ENCODE measurements around the gene TOR1AIP1.
A peak's percentile ranks its signal among the peaks of the same experiment; 100 is the strongest.
"Not testable (repeated sequence)": the region's sequence is repeated elsewhere in the genome, so short reads cannot be mapped to it uniquely, and the experiment has no call there.

TOR1AIP1 gene, protein sequence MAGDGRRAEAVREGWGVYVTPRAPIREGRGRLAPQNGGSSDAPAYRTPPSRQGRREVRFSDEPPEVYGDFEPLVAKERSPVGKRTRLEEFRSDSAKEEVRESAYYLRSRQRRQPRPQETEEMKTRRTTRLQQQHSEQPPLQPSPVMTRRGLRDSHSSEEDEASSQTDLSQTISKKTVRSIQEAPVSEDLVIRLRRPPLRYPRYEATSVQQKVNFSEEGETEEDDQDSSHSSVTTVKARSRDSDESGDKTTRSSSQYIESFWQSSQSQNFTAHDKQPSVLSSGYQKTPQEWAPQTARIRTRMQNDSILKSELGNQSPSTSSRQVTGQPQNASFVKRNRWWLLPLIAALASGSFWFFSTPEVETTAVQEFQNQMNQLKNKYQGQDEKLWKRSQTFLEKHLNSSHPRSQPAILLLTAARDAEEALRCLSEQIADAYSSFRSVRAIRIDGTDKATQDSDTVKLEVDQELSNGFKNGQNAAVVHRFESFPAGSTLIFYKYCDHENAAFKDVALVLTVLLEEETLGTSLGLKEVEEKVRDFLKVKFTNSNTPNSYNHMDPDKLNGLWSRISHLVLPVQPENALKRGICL

DNA sequence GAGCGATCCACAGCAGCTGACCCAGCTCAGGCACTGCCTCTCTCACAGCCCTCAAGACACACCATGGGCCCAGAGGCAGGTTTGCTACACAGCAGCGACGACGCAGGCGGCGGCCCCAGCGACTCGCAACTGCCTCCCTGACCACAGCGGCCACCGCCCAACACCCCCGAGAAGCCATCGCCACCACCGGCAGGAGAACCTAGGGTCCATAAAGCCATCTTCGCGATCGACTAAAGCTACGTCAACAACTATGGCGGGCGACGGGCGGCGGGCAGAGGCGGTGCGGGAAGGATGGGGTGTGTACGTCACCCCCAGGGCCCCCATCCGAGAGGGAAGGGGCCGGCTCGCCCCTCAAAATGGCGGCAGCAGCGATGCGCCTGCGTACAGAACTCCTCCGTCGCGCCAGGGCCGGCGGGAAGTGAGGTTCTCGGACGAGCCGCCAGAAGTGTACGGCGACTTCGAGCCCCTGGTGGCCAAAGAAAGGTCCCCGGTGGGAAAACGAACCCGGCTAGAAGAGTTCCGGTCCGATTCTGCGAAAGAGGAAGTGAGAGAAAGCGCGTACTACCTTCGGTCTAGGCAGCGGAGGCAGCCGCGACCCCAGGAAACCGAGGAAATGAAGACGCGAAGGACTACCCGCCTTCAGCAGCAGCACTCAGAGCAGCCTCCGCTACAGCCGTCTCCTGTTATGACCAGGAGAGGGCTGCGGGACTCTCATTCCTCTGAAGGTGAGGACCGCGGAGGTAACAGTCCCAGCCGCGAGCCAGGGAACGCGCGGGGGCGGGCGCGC lies at the start of gene TOR1AIP1:
Gene TOR1AIP1, plus strand, starts transcription at position 33 of the 787 bp plus-strand sequence. Its CDS starts 218 bp downstream, at position 251.
- peak; percentile 49 for DNase-seq

DNA sequence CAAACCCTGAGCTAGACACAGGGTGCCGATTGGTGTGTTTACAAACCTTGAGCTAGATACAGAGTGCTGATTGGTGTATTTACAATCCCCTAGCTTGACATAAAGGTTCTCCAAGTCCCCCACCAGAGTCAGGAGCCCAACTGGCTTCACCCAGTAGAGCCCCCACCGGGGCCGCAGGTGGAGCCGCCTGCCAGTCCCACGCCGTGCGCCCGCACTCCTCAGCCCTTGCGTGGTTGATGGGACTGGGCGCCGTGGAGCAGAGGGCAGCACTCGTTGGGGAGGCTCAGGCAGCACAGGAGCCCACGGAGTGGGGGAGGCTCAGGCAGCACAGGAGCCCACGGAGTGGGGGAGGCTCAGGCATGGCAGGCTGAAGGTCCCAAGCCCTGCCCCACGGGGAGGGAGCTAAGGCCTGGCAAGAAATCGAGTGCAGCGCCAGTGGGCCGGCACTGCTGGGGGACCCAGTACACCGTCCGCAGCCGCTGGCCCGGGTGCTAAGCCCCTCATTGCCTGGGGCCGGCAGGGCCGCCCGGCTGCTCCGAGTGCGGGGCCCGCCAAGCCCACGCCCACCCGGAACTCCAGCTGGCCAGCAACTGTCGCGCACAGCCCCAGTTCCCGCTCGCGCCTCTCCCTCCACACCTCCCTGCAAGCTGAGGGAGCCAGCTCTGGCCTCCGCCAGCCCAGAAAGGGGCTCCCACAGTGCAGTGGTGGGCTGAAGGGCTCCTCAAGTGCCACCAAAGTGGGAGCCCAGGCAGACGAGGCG lies 45.2 kb upstream of the TOR1AIP1 start:
- DNase-seq = not testable (repeated sequence)

DNA sequence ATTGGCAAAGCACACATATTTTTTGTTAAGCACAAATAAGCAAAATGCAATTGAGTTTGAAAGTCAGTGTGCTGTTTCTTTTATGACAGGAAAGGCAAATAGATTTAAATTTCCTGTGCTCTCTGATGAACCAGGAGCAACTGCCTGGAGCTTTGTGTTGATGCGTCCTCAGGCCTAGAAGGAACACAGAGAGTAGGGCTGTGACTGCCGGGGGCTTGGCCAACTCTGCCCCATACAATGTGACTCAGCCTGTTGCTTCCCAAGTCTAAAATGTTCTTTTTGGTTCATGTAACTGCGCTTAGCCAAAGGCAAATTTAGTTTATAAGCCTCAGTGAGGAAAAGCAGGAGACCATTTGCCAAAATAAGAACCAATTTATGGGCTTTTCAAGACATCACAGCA lies 42.0 kb upstream of the TOR1AIP1 start:
- no peak for DNase-seq

DNA sequence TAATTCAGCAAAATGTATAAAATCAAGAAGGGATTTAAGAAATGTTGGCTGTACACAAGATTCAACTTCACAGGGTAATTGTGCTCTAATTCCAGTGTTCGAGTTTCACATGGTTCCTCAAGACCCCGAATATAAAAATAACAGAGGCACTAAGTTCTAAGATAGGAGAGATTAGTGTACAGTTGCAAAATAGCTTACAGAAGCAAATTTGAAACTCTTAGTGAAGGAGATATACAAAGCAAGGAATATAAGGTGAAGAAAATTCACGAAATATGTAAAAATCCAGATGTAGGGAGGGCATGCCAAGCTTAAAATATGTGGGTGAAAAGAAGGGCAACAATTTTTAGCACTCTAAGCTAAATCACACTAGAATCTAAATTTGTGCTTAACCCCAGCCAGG lies 33.9 kb upstream of the TOR1AIP1 start:
- no peak for DNase-seq

DNA sequence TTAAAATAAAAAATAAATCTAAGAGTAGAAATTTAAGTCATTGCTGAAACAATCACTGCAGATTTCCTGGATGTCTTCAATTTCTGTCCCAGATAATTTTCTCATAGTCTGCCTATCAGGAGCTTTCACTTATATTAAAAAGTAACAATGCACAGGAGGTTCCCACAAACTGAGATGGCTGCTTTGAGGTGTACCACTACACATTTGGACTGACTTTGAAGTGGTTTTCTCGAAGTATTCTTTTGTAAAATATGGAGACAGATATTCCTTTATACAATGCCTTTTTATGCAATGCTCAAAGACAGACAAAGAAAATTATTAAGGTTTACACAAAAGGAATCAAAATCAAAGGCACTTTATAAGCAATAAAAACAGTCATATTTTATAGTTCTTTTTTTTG lies 29.0 kb upstream of the TOR1AIP1 start:
- no peak for DNase-seq

DNA sequence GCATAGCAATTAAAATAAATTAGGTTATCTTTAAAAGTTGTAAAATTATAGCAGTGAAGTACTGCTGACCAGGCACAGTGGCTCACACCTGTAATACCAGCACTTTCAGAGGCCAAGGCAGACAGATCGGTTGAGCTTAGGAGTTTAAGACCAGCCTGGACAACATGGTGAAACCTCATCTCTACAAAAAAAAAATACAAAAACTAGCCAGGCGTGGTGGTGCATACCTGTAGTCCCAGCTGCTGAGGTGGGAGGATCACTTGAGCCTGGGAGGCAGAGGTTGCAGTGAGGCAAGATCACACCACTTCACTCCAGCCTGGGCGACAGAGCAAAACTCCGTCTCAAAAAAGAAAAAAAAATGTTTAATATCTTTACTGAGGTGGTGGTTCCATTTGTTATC lies 26.3 kb upstream of the TOR1AIP1 start:
- DNase-seq = not testable (repeated sequence)

DNA sequence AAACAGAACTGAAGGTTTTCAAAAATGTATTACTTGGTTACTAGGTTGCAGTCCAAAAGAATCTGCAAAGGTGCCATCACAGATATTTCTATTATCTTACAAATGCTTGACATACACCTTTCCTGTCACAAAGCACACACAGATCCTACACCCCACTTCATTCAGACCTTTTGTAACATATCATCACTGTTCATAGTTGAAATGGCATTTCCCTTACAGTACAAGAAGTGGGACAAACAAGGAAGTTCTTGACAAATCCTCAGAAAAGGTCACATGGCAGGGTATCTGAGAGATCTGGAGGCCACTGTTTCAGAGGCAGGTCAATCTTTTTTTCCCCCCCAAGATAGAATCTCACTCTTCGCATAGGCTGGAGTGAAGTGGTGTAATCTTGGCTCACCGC lies 25.8 kb upstream of the TOR1AIP1 start:
- DNase-seq = no peak

DNA sequence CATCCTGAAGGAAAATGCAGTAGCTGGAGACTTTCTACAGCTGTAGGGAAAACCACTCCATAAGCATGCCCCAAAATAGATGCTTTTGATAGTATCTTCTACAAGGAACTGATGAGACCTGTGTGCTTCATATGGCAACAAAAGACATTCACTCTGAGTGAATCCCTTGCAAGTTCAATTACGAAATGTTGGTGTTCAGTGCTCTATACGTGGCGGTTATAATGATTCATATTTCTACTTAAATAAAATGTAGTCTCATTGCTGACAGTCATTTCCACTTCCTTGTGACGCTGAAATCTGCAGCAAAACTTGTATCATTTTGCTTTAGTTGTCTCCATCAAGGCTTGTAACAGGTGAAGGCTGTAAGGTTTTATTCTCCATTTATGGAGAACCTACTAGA lies 25.1 kb upstream of the TOR1AIP1 start:
- no peak for DNase-seq

DNA sequence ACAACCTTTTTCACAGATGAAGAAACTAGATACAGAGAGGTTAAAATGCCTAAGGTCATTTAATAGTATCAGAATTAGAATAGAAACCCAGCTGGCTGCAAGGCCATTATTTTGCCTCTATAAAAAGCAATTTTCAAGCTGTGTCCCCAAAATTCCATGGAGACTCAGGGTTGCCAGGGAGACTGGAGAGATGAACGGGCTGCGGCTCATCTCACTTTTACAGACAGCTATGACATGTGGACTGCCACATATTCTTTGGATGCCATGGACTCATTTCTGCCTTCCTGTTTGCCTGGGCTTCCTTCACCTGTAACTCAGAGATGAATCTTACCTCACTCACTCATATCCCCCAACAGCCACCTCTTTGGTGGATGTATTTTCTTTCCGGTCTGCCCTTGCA lies 21.4 kb upstream of the TOR1AIP1 start:
- no peak for DNase-seq

DNA sequence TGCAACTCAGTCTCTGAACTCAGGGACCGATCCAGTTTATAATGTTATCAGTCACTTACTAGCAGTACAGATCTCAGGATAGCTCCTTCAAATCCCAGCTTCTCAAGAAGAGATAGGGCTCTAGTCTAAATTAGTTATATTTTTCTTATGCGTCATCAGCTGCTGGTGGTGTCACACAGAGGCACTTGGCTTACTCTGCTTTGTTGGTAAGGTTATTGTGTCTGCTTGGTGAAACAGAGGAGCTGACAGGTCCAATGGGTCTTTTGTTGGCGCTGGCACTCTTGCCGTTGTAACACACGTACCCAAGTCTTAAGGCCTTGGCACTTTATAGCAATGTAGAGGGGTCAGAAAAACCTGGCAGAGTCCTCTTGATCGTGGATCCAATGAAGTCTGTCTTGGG lies 16.7 kb upstream of the TOR1AIP1 start:
- no peak for DNase-seq

DNA sequence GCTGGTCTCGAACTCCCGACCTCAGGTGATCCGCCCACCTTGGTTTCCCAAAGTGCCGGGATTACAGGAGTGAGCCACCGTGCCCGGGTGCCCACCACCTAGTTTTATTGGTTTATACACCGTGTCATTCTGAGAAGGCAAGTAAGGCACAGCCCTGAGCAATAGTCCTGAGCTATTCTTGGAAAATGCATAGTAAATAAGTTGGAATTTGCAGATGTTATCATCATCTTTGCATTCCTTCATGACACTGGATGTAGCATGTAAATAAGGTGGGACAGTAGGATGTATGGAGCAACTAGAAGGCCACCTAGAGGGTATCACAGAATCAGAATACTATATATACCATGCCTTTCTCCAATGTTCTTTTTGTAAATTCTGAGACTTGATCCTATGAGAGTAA lies 15.5 kb upstream of the TOR1AIP1 start:
- no peak for DNase-seq

DNA sequence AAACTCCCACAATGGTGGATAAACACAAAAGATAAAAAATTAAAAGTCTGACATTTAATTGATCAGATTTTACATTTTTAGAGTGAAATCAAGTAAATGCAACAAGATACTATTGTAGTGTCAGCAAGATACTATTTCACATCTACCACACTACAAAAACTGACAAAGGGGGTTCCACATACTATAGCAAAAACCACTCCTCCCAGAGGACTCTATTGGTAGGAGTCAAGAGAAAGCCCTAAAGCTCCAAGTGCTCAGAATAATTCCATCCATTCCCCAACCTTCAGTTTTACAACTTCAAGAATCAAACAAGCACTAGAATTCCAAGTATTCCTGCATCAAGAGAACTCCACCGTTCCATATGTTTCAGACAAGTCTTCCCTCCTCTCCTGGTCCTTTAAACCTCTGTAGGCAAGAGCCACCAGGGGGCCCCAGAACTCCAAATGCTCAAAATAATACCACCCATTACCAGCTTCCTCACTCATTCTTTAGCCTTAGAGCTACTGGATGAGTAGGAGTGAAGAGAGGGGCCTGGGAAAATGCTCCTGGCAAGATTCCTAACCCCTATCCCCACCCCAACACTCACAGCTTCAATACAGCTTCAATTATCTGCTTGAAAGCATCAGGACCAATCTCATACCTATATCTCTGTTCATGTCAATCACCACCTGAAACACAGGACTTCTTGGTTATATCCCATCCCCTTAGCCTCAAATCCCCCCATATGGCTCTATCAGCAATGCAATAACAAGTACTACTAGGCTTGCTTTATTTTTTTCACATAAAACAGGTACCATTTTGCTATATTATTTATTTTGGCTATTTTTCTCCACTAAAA lies 14.4 kb upstream of the TOR1AIP1 start:
- no peak for DNase-seq

DNA sequence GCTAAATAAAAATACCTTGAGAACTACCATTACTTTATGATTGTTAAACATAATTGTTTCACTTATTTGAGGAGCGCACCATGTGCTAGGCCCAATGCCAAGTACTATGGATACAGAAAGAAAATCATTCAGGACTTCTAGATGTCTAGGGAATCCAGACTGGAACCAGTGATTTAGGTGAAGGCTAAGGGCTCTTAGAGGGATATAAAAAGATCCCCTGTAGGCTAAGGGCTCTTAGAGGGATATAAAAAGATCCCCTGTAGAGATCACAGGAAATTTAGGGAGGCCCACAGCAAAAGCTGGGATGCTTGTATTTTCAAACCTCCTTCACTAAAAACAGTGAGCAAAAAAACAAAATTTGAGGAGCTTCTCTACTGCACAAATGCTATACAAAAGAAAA lies 11.2 kb upstream of the TOR1AIP1 start:
- DNase-seq = no peak

DNA sequence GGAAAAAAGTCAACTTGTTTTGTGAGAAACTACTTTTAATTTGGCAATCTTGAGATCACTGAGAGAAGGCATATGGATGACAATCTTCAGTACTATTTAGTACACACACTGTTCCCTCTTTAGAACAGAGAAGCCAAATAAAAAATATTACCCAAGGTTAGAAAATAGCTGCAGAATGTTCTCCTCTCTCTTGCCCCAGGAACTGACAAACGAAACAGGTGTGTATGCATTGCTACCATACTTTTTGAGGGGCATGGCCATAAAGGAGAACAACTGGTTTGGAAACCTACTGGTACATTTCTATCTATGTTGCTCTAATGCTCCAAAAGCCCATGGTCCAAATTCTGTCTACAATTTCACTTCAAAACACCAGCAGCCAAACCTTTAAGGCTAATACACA lies 10.1 kb upstream of the TOR1AIP1 start:
- no peak for DNase-seq

DNA sequence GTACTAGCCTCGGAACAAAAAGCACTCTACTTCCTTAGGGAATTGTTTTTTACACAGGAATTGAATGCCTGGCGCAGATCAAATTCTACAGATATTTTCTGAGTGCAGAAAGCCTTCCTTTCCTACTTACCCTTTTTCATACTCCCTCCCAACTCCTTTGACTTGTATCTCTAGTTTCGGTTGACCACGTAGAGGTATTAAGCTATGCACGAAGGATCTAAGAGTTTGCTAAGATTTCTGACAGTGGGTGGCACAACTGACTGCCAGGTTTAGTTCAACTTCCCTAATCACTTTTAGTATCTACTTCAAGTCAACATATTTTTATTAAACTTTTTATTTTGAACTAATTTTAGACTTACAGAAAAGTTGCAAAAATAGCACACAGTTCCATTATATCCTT lies 9.5 kb upstream of the TOR1AIP1 start:
- DNase-seq = no peak

DNA sequence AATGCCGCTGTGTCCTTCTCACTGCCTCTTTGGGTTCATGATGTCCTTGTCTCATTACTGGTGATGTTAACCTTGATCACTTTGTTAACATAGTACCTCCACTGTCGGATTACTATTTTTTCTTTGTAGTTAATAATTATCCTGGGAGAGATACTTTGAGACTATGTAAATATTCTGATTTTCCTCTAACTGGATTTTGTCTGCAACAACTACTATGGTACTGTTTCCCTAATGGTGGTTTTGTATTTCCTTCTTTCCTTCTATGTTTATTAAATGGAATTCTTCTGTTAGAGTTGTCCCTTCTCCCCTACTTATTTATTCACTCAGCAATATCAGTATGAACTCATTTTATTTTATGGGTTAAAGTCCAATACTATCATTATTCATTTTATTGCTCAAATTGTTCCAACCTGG lies 8.6 kb upstream of the TOR1AIP1 start:
- no peak for DNase-seq

DNA sequence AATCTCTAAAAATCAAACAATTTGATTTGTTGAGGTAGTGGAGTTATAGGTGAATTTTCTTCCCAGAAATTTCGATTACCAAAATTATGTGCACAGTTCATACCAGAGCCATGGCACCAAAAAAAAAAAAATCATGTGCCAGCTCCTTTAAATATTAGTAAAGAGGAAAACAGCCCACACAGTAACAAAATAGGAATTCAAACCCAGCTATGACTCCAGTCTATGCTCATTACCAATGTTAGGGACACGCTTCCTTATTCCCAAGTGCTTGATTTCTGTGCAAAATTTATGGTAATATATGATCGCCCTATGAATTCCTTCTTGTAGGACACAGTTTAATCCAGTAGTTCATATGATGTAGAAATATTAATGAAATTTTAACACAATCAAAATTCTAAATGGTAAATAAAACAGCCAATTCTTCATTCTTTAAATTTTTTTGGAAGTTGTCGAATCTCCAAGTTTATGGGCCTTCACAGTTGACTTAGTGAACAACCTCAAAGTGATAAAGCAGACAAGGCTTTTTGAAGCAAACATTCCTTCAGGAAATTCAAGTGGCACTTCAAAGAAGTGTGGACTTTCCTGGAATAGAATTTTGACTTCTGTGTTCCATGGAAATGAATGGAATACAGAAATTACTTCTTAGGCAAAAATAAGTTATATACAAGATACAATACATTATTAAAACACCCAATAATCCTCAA lies 6.3 kb upstream of the TOR1AIP1 start:
- DNase-seq = no peak

DNA sequence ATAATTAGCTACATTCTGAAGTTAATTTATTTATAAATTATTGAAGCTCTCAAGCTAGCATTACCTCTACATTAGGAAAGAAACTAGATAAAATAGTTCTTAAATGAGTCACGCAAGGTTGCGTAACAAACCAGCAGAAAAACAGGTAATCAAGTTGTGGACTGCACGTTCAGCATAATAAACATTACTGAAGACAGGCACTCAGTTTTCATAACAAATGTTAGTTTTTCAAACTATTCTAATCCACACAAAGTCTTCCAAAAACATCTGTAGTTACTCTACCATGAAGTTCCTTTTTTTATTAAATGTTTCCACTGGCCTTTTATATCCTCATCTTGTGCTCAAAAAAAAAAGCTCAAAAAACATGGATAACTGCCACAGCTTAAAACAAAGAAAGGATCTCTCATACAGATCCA lies 5.8 kb upstream of the TOR1AIP1 start:
- DNase-seq = no peak

DNA sequence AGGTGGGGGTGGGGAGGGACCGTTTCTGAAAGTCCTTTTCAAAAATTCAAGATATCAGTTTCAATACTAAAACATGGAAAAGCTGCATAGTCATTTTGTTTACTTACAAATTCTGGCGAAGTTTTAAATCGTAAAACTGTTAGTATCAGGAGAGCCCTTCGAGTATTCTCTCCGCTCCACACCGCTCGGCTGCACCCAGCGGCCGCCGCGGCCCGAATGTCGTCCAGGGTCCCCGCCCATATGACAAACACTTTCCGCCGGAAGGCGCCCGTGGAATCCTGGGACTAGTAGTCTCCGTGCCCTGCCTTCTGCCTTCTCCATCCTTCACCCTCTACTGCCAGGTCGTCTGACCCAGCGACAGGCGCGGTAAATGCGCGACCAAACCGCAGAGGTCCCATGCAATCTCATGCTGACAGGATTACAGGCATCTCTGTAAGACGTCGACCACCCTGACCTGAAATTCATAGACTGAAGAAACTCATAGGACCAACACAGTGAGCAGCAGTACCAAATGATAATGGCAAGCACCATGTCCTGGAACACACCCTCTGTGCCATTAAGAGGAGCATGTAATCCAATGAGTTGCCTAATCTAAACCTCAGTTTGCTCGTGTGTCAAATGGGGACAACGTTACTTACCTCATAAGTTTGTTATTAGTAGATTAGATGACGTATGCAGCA lies 4.4 kb upstream of the TOR1AIP1 start, which contains the start of gene TOR1AIP2:
Gene TOR1AIP2, minus strand, starts transcription at position 218 of the 680 bp plus-strand sequence. CDS start 25,138 bp downstream, outside the sequence.
- peak; percentile 30 for DNase-seq

DNA sequence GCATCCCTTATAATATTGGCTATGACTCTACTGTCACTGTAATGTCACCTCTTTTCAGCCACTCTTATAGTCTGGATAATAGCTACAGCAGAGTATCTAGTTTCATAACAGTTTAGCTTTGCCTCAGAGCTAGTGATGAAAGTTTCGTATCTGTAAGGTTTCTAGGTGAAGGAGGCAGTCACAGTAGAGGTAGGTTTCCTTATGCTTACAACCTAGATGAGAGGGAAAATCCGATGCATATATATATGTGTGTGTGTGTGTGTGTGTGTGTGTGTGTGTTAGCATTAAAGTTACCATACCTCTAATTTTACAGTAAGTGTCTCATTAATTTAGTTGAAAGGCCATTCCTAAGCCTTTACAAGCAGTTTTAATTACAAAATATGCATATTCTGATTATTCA lies 2.3 kb upstream of the TOR1AIP1 start:
- no peak for DNase-seq

Measured in NCI-H2029 treated with DMSO at 0.1 percent for 48 hours (cell line).